ENCODE results near the gene GRK5. TPM values are rescaled to one million over a fixed set of nuclear protein-coding genes. Genes with fewer than 3 reads are reported as not detected.

Gene GRK5
- total RNA-seq, 2 experiments from 2014 or later: 23.2 to 29.5 TPM

DNA sequence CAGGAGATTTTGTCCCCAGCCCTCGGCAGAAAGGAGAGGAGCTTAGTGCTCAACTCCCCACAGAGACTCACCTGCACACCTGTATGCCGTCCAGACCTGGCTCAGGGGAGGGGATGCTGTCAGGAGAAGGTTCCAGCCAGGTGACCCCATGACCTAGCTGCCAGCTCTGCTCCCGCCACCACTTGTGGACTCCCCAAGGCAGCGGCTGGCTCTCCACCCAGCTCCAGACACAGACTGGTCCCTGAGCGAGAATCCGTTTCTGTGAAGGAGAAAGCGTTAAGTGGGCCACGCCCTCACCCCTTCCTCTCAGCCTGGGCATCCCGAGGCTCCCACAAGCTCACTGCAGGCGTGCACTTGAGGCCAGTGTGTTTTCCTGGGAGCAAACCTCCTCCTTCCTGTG is 258.7 kb downstream of the GRK5 start:
- ATAC-seq (no peak), DNase-seq (no peak)
- H3K4me3 Mint-ChIP-seq: no peak overlapping the region
- peaks cover 25% of the 10 kb centered on the region for H3K4me1 Mint-ChIP-seq
- H3K27ac Mint-ChIP-seq: peak overlapping the region; percentile 22
- peaks cover 6% of the 10 kb centered on the region for H3K9me3 Mint-ChIP-seq (ENCODE audit: low read depth)
- CTCF ChIA-PET: interaction anchor here (1.1 to 2.4 kb wide), 3 partner anchors 21 to 260 kb away, joined by 3 to 10 read pairs (median 5); partner anchors contain the start of gene RGS10
- peaks cover 4% of the 10 kb centered on the region for H3K27me3 Mint-ChIP-seq
- H3K36me3 Mint-ChIP-seq: peaks cover 9% of the 10 kb centered on the region

DNA sequence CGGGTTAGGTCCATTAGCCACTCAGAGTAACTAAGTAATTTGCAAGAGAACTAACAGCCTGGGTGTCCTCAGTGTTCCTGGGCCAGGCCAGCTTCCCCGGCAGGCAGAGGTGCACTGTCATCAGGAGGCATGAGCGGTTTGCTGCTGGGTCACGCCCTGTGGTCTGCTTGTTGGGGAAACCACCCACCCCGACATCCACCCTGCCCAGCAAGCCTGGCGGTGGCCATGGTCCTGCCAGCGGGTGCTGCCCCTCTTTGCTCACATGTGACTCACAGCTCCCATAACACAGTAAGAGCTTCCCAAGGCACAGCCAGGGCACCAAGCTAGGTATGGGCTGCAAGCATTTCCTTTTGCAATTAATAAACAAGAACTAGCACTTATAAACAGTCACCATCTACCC is 259.3 kb downstream of the GRK5 start:
- DNase-seq (peak; percentile 81), ATAC-seq (peak; percentile 90)
- Mint-ChIP-seq H3K27me3 (peaks cover 4% of the 10 kb centered on the region), H3K27ac (peak overlapping the region; percentile 49), H3K36me3 (peaks cover 9% of the 10 kb centered on the region), H3K4me3 (no peak overlapping the region), H3K4me1 (peaks cover 22% of the 10 kb centered on the region), H3K9me3 (ENCODE audit: low read depth) (peaks cover 6% of the 10 kb centered on the region)
- CTCF ChIA-PET: interaction anchor here (1.1 to 2.4 kb wide), 3 partner anchors 22 to 260 kb away, joined by 3 to 10 read pairs (median 5); partner anchors contain the start of gene RGS10

DNA sequence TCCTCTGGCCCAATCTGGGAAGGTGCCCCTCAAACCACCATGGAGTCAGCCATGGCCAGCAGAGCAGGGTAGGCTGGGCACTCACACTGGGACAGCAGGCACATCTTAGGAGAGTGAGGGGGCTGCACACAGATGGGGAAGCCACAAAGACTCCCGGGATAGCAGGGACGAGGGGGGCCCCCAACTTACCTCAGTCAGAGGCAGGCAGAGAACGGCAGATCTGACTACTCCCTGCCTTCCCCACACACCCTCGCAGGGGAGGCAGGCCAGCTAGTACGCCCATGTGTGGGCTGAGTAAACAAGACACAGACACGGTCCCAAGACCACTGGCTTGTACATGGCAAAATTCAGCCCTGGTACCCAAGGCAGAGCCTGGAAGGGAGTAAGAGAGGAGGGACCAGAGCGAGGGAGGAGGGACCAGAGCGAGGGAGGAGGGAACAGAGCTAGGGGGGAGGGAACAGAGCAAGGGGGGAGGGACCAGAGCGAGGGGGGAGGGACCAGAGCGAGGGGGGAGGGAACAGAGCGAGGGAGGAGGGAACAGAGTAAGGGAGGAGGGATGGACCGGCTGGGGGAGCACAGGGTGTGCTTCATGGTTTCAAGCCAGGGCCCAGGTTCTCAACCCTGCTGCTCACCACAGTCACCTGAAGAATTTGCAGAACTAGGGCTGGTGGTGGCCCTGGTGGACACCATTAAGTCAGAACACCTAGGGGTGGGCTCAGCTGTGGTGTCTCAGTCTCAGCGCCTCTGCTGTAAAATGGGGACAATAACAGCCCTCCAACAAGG is 261.4 kb downstream of the GRK5 start:
- Mint-ChIP-seq H3K27me3 (peaks cover 4% of the 10 kb centered on the region), H3K4me3 (no peak overlapping the region), H3K27ac (no peak overlapping the region), H3K4me1 (peaks cover 20% of the 10 kb centered on the region), H3K36me3 (no peaks in the 10 kb centered on the region), H3K9me3 (ENCODE audit: low read depth) (no peaks in the 10 kb centered on the region)
- ATAC-seq (no peak), DNase-seq (no peak)
- CTCF ChIA-PET: no interaction called here

DNA sequence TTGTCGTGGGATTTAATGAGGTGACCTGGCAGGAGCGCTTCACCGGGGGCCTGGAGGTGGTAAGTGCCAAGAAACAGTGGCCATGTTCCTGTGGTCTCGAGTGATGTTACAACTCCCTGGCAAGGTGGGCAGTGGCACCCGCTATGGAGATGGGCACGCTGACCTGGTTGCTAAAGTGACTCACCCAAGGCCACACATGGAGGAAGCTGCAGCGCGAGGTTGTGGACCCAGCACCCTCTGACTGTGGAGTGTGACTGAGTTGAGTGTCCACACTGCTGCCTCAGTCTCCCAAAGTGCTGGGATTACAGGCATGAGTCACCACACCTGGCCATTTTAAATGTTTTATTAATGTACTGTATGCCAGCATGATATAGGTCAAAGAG is 261.9 kb downstream of the GRK5 start:
- H3K27ac Mint-ChIP-seq: no peak overlapping the region
- peaks cover 4% of the 10 kb centered on the region for H3K27me3 Mint-ChIP-seq
- no peak overlapping the region for H3K4me3 Mint-ChIP-seq
- DNase-seq (no peak), ATAC-seq (no peak)
- CTCF ChIA-PET: no interaction called here
- no peaks in the 10 kb centered on the region for H3K9me3 Mint-ChIP-seq (ENCODE audit: low read depth)
- peaks cover 20% of the 10 kb centered on the region for H3K4me1 Mint-ChIP-seq
- no peaks in the 10 kb centered on the region for H3K36me3 Mint-ChIP-seq

DNA sequence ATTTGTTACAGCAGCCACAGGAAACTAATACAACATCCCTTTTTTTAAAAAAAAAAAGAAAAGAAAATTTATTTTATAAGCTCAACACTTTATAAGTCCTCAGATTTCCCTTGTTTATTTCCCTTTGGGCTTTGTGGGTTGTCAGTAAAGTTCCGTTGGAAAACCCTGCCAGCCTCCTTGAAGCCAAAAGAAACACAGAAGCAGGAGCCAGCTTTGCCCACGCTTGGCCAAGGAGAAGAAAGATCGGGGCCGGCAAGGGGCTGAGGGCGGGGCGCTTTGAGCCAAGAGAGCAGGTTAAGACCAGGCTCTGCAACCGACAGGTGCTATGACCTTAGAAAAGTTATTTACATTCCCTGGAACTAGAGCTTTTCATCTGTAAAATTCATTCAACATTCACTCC is 262.5 kb downstream of the GRK5 start:
- peaks cover 20% of the 10 kb centered on the region for H3K4me1 Mint-ChIP-seq
- no peak for ATAC-seq
- no peaks in the 10 kb centered on the region for H3K36me3 Mint-ChIP-seq
- peaks cover 4% of the 10 kb centered on the region for H3K27me3 Mint-ChIP-seq
- H3K4me3 Mint-ChIP-seq: no peak overlapping the region
- no peak overlapping the region for H3K27ac Mint-ChIP-seq
- no peak for DNase-seq
- no peaks in the 10 kb centered on the region for H3K9me3 Mint-ChIP-seq (ENCODE audit: low read depth)
- CTCF ChIA-PET: interaction anchor here (0.7 to 1.1 kb wide), 2 partner anchors 137 to 270 kb away, joined by 3 read pairs; no protein-coding TSS in a partner anchor

DNA sequence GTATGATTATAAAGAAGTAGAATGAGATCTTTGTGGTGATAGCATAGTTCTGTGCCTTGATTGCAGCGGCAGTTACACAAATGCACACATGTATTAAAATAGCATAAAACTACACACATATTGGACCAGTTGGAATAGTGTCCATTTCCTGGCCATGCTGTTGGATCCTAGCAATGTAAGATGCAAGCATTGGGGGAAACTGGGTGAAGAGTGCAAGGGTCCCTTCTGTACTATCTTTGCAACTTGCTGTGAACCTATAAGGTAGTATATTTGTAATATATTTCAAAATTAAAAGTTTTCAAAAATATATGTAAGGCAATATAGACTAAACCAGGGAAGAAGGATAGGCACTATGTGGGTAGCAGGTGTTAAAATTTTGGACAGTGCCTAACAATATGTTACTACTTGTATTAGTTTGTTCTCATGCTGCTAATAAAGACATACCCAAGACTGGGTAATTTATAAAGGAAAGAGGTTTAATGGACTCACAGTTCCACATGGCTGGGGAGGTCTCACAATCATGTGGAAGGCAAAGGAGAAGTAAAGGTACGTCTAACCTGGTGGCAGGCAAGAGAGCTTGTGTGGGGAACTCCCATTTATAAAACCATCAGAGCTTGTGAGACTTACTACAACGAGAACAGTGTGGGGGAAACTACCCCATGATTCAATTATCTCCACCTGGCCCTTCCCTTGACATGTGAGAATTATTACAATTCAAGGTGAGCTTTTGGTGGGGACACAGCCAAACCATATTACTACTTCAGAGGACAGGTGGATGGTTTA is 263.7 kb downstream of the GRK5 start:
- H3K4me3 Mint-ChIP-seq: no peak overlapping the region
- DNase-seq (no peak), ATAC-seq (no peak)
- peaks cover 6% of the 10 kb centered on the region for H3K27me3 Mint-ChIP-seq
- CTCF ChIA-PET: interaction anchor here (2.3 kb wide), 1 partner anchor 26 kb away, joined by 9 read pairs; no protein-coding TSS in a partner anchor
- H3K4me1 Mint-ChIP-seq: peaks cover 10% of the 10 kb centered on the region
- no peaks in the 10 kb centered on the region for H3K9me3 Mint-ChIP-seq (ENCODE audit: low read depth)
- H3K36me3 Mint-ChIP-seq: no peaks in the 10 kb centered on the region
- H3K27ac Mint-ChIP-seq: no peak overlapping the region

DNA sequence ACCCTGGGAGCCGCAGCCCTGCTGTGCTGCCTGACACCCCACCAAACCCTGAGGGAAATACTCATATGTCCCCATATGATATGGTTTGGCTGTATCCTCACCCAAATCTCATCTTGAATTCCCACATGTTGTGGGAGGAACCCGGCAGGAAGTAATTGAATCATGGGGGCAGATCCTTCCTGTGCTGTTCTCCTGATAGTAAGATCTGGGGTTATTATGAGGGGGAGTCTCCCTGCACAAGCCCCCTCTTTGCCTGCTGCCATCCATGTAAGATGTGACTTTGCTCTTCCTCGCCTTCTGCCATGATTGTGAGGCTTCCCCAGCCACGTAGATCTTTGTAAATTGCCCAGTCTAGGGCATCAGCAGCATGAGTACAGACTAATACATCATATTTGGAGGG is 266.4 kb downstream of the GRK5 start:
- Mint-ChIP-seq H3K4me3 (no peak overlapping the region), H3K27me3 (peaks cover 7% of the 10 kb centered on the region), H3K36me3 (no peaks in the 10 kb centered on the region), H3K27ac (no peak overlapping the region), H3K4me1 (peaks cover 18% of the 10 kb centered on the region), H3K9me3 (ENCODE audit: low read depth) (no peaks in the 10 kb centered on the region)
- ATAC-seq (no peak), DNase-seq (no peak)
- CTCF ChIA-PET: no interaction called here

DNA sequence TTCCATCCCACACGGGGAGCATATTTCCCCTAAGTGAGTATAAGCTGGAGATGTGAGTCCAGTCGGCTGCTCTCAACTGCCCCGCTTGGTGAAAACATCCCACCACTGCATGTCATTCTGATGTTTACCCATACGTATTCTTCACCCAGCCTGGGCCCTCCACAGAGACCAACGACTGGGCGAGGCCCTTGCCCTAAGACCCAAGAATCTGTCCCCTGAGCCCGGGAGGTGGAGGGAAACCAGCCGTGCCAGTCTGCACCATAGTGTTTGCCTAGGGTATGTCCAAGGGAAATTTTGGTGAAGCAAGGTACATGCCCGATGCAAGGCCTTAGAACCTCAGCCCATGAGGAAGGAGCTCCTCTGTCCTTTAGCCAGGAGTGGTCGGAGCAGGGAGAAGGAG is 267.2 kb downstream of the GRK5 start:
- H3K36me3 Mint-ChIP-seq: no peaks in the 10 kb centered on the region
- peaks cover 26% of the 10 kb centered on the region for H3K4me1 Mint-ChIP-seq
- peaks cover 7% of the 10 kb centered on the region for H3K27me3 Mint-ChIP-seq
- no peaks in the 10 kb centered on the region for H3K9me3 Mint-ChIP-seq (ENCODE audit: low read depth)
- H3K27ac Mint-ChIP-seq: no peak overlapping the region
- DNase-seq (no peak), ATAC-seq (no peak)
- CTCF ChIA-PET: no interaction called here
- H3K4me3 Mint-ChIP-seq: no peak overlapping the region

DNA sequence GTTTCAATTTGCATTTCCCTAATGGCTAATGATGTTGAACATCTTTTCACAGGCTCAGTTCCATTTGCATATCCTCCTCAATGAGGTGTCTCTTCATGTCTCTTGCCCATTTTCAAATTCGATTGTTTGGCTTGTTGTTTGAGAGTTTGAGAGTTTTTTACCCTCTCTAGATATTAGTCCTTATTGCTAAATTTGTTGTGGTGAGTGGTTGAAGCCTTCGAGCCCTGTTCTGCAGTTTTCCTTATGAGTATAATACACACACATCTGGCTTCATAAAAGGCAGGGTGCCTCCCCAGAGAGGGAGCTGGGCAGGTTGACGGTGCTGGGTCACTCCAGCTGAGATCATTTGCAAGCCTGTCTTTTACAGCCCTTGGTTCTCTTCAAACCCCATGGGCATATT is 270.1 kb downstream of the GRK5 start:
- CTCF ChIA-PET: interaction anchor here (0.7 to 4.7 kb wide), 3 partner anchors 11 to 115 kb away, joined by 3 to 29 read pairs (median 6); partner anchors contain the start of gene RGS10
- ATAC-seq (no peak), DNase-seq (no peak)
- Mint-ChIP-seq H3K4me1 (peaks cover 28% of the 10 kb centered on the region), H3K4me3 (no peak overlapping the region), H3K27ac (peak overlapping the region; percentile 55), H3K36me3 (no peaks in the 10 kb centered on the region), H3K27me3 (peaks cover 3% of the 10 kb centered on the region), H3K9me3 (ENCODE audit: low read depth) (no peaks in the 10 kb centered on the region)

DNA sequence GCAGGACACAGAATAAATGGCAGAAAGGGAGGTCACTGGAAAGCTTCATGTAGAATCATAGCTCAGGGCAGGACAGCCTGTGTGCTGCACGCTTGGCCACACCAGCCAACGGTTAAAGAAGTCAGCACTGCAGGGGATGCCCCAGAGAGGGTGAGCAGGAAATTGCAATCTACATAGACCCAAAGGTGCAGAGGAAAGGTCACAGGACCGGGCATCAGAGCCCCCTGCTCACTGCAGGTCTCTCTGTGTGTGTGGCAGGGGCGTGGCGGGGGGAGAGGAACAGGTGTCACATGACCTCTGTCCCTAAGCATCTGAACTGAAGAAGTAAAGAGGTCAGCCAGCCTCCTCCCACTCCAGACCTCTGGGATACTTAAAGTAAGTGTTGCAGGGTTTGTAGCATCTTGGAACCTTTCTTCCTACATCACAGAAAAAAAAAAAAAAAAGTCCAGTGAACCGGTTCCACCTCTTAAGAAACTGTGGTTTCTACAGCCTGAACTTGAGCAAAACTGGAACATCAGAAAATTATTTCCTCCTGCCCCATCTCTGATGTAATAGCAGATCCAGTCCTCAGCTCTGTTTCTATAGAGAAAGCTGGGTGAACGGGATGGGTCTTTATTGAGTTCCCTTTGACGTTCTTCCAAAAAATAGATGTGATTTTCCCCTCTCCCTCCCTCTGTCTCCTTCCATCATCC is 270.9 kb downstream of the GRK5 start:
- peak overlapping the region; percentile 17 for H3K4me3 Mint-ChIP-seq
- peaks cover 3% of the 10 kb centered on the region for H3K27me3 Mint-ChIP-seq
- ATAC-seq (peak; percentile 89), DNase-seq (peak; percentile 66)
- H3K9me3 Mint-ChIP-seq (ENCODE audit: low read depth): no peaks in the 10 kb centered on the region
- no peaks in the 10 kb centered on the region for H3K36me3 Mint-ChIP-seq
- H3K4me1 Mint-ChIP-seq: peaks cover 28% of the 10 kb centered on the region
- CTCF ChIA-PET: interaction anchor here (1.0 to 4.7 kb wide), 5 partner anchors 10 to 279 kb away, joined by 3 to 29 read pairs (median 4); partner anchors contain the start of gene RGS10
- peak overlapping the region; percentile 8 for H3K27ac Mint-ChIP-seq

DNA sequence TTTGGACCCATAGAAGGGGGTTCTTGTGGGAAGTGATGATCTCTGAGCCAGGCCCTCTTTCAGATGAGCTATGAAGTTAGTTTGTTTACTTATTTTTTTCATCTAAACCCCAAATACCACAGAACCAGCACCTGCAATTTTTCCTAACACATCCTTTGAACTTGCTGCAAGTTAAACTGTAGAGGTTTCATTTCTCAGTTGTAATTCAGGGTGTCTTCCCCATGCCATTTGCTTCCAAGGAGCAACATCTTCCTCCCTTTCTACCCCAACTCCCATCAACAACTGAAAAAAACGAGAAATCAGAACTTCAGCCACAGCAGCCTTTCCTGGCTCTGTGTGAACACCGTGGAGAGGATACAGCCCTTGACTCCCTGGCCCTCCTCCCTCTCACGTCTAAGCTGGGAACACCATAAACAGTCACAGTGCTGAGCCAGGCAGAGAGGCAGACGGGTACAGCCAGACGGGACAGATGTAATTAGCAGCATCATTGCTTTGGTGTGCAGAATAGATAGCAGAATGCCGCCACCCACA is 271.5 kb downstream of the GRK5 start:
- Mint-ChIP-seq H3K9me3 (ENCODE audit: low read depth) (no peaks in the 10 kb centered on the region), H3K4me3 (peak overlapping the region; percentile 17), H3K4me1 (peaks cover 28% of the 10 kb centered on the region), H3K27ac (peak overlapping the region; percentile 40), H3K36me3 (no peaks in the 10 kb centered on the region), H3K27me3 (peaks cover 3% of the 10 kb centered on the region)
- CTCF ChIA-PET: interaction anchor here (1.0 to 4.7 kb wide), 5 partner anchors 10 to 280 kb away, joined by 3 to 29 read pairs (median 4); partner anchors contain the start of gene RGS10
- no peak for DNase-seq
- peak; percentile 14 for ATAC-seq

DNA sequence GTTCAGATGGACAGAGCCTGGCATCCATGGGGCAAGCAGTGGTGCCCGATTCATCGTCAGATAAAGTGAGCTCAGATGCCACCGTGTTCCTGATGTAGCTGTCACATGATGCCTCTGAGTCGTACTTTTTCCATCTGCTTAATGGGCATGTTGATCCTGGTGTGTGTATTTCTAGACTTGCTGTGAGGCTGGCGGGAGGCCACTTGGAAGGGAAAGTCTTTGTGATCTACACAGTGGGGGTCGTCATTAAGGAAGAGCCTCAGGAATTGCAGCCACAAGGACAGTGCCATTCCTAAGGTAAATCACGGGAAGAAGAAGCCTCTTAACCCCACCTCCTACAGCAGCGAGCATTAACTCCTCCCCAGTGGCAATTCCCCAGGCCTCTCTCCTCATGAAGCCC is 272.2 kb downstream of the GRK5 start:
- no peak overlapping the region for H3K27ac Mint-ChIP-seq
- ATAC-seq: no peak
- no peaks in the 10 kb centered on the region for H3K9me3 Mint-ChIP-seq (ENCODE audit: low read depth)
- no peaks in the 10 kb centered on the region for H3K36me3 Mint-ChIP-seq
- DNase-seq: no peak
- CTCF ChIA-PET: interaction anchor here (1.2 to 4.7 kb wide), 2 partner anchors 9 to 58 kb away, joined by 3 to 29 read pairs; no protein-coding TSS in a partner anchor
- no peak overlapping the region for H3K4me3 Mint-ChIP-seq
- H3K27me3 Mint-ChIP-seq: peaks cover 3% of the 10 kb centered on the region
- peaks cover 28% of the 10 kb centered on the region for H3K4me1 Mint-ChIP-seq

DNA sequence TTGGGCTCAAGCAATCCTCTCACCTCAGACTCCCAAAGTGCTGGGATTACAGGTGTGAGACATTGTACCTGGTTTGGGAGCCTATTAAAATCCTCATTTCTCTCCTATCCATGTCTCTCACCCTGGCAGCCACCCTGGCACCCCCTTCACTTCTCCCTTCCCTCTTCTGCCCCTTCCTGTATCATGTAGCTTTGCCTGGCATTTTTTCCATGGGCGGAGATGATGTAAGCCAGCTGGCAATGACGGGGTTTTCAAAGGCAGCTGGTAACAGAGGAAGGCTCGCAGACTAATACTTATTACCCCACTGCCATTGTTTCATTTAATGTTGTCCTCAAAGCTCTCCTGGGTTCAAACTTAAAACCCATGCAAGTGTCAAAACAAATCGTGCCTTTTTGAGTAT is 273.3 kb downstream of the GRK5 start:
- Mint-ChIP-seq H3K36me3 (no peaks in the 10 kb centered on the region), H3K27me3 (peaks cover 3% of the 10 kb centered on the region), H3K4me1 (peaks cover 28% of the 10 kb centered on the region), H3K9me3 (ENCODE audit: low read depth) (no peaks in the 10 kb centered on the region), H3K4me3 (no peak overlapping the region), H3K27ac (no peak overlapping the region)
- CTCF ChIA-PET: interaction anchor here (0.7 to 4.7 kb wide), 2 partner anchors 8 to 726 kb away, joined by 3 to 29 read pairs; partner anchors contain the start of gene CACUL1
- ATAC-seq (no peak), DNase-seq (no peak)

Data from activated CD8-positive, alpha-beta memory T cell treated with anti-CD3 and anti-CD28 coated beads, Interleukin-2, amount 10 ng/mL, durations not matched to agents 7 days and 5 days (primary cell).